ENCODE data around the gene APOLD1.

The APOLD1 gene

DNA sequence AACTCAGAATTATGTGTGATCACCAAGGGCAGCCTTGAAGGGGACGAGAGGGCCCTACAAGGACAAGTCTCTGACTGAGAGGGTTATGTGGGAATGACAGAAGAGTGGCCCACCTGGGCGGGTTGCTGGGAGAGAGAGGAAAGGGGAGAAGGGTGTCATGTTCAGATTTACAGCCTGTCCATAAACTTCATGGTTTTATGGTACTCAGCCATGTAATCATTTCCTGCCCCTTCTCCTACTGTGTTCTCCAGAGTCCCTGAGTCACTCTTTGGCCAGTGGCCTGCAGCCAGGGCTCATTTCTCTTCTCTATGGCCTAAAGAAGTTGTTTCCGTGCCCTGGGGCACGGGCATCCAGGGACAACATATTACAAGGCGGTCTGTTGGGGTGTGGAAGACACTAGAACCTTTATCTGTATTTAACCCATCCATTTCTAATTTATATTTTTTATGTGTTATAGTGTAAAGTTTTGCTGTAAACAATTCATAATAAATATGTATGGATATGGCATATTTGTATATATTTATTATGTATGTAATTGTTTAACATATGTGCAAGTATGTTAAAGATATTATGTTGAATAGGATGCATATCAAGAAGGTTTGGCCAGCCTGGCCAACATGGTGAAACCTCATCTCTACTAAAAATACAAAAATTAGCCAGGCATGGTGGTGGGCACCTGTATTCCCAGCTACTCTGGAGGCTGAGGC lies 54.6 kb downstream of the APOLD1 start:
- ATAC-seq (no peak), DNase-seq (no peak)

GRCh38 chr12:12840580-12840899 lies 55.1 kb downstream of the APOLD1 start:
- DNase-seq = no peak
- ATAC-seq = no peak

All from stimulated activated naive CD8-positive, alpha-beta T cell treated with anti-CD3 and anti-CD28 coated beads, Interleukin-15, Interleukin-2, amounts not matched to agents 100 U/mL and 50 U/mL, for 24 hours (primary cell).